ENCODE results near the gene PSMD4.

The PSMD4 gene

GRCh38 chr1:151287341-151287699 lies 32.8 kb downstream of the PSMD4 start:
- no peaks in the 10 kb centered on the region for H3K4me1 ChIP-seq
- no peak for TF ChIP-seq CTCF (IDR thresholded peaks at IDR 0.05; ENCODE audit: low read depth, low read length)
- H3K4me3 ChIP-seq (ENCODE audit: low read depth, low read length), result no peak overlapping the region
- no peak for DNase-seq
- no peaks in the 10 kb centered on the region for H3K27me3 ChIP-seq
- no peaks in the 10 kb centered on the region for H3K9me3 ChIP-seq
- peaks cover 38% of the 10 kb centered on the region for H3K36me3 ChIP-seq

- TF ChIP-seq CTCF (IDR thresholded peaks at IDR 0.05; ENCODE audit: low read depth, low read length), result no peak
- H3K36me3 ChIP-seq, result peaks cover 43% of the 10 kb centered on the region
- no peak for DNase-seq
Measured at GRCh38 chr1:151287767-151288500, 33.4 kb downstream of the PSMD4 start.

GRCh38 chr1:151288502-151288901 lies 34.0 kb downstream of the PSMD4 start:
- H3K4me1 ChIP-seq, result no peaks in the 10 kb centered on the region
- H3K9me3 ChIP-seq, result no peaks in the 10 kb centered on the region
- no peak for DNase-seq
- H3K4me3 ChIP-seq (ENCODE audit: low read depth, low read length), result no peak overlapping the region
- peaks cover 47% of the 10 kb centered on the region for H3K36me3 ChIP-seq
- H3K27me3 ChIP-seq, result no peaks in the 10 kb centered on the region
- no peak for TF ChIP-seq CTCF (IDR thresholded peaks at IDR 0.05; ENCODE audit: low read depth, low read length)

More at GRCh38 chr1:151287767-151288500, 33.4 kb downstream of the PSMD4 start:
- H3K9me3 ChIP-seq, result no peaks in the 10 kb centered on the region
- H3K4me3 ChIP-seq (ENCODE audit: low read depth, low read length), result no peak overlapping the region
- H3K27me3 ChIP-seq, result no peaks in the 10 kb centered on the region
- H3K4me1 ChIP-seq, result no peaks in the 10 kb centered on the region

GRCh38 chr1:151289080-151289935 lies 34.8 kb downstream of the PSMD4 start:
- TF ChIP-seq CTCF (IDR thresholded peaks at IDR 0.05; ENCODE audit: low read depth, low read length), result no peak
- no peaks in the 10 kb centered on the region for H3K9me3 ChIP-seq
- H3K27me3 ChIP-seq, result no peaks in the 10 kb centered on the region
- peaks cover 55% of the 10 kb centered on the region for H3K36me3 ChIP-seq
- H3K4me1 ChIP-seq, result no peaks in the 10 kb centered on the region
- no peak overlapping the region for H3K4me3 ChIP-seq (ENCODE audit: low read depth, low read length)
- no peak for DNase-seq

GRCh38 chr1:151289991-151290708 lies 35.6 kb downstream of the PSMD4 start:
- no peak for TF ChIP-seq CTCF (IDR thresholded peaks at IDR 0.05; ENCODE audit: low read depth, low read length)

More at GRCh38 chr1:151289991-151290708, 35.6 kb downstream of the PSMD4 start:
- H3K4me3 ChIP-seq (ENCODE audit: low read depth, low read length), result no peak overlapping the region
- DNase-seq, result no peak
- H3K9me3 ChIP-seq, result no peaks in the 10 kb centered on the region
- H3K4me1 ChIP-seq, result no peaks in the 10 kb centered on the region
- peaks cover 59% of the 10 kb centered on the region for H3K36me3 ChIP-seq
- H3K27me3 ChIP-seq, result no peaks in the 10 kb centered on the region
